H1 (cell line): ENCODE measurements around the gene FGD5.

Experiments
- CEBPB ChIP-seq: IDR thresholded peaks from 2 replicates; pipeline ENCODE4 v1.6.1; 2012; ENCODE audit warnings: low read depth, low read length
- EZH2 ChIP-seq: fragments of 200-600 bp; sonication (generic); IDR thresholded peaks from 2 replicates; pipeline ENCODE4 v1.7.1; 2012; ENCODE audit warnings: low read depth, mild to moderate bottlenecking, moderate library complexity, low read length, inconsistent platforms; ENCODE audit not compliant: severe bottlenecking
- JUND ChIP-seq: IDR thresholded peaks from 2 replicates; pipeline ENCODE4 v1.6.1; 2011; ENCODE audit warnings: mild to moderate bottlenecking, improper control_type of control experiment, low read length
- POLR2A ChIP-seq, 2 experiments: IDR thresholded peaks; 1 replicate in 1 of 2; 2 replicates in 1 of 2; pipeline ENCODE4 v1.6.1; 2011; ENCODE audit warnings: low read depth in 2 of 2, low read length in 2 of 2, mild to moderate bottlenecking in 2 of 2; ENCODE audit errors: control extremely low read depth in 1 of 2
- POLR2AphosphoS5 ChIP-seq: IDR thresholded peaks from 2 replicates; pipeline ENCODE4 v1.6.1; 2011; ENCODE audit warnings: low read depth, low read length
- RFX5 ChIP-seq: IDR thresholded peaks from 2 replicates; pipeline ENCODE4 v1.6.1; 2011; ENCODE audit warnings: low read depth, low read length, improper control_type of control experiment, borderline replicate concordance
- SIN3A ChIP-seq, 2 experiments: IDR thresholded peaks in 1 of 2; conservative IDR thresholded peaks in 1 of 2; 2 replicates each; pipeline ENCODE4 v1.6.1; 2011 to 2012; ENCODE audit warnings: low read length in 2 of 2, improper control_type of control experiment in 1 of 2, low read depth in 1 of 2, mild to moderate bottlenecking in 1 of 2
- SP1 ChIP-seq: IDR thresholded peaks from 2 replicates; pipeline ENCODE4 v1.6.1; 2011; ENCODE audit warnings: low read depth, low read length
- TF ChIP-seq, protein P1 (sequence below): IDR thresholded peaks from 2 replicates; pipeline ENCODE4 v1.6.1; 2011; ENCODE audit warnings: low read length, improper control_type of control experiment
- TF ChIP-seq, protein P2 (sequence below), 3 experiments: IDR thresholded peaks; 1 replicate in 2 of 3; 2 replicates in 1 of 3; pipeline versions ENCODE4 v1.5.1 to v1.6.1; 2011; ENCODE audit warnings: low read length in 3 of 3, mild to moderate bottlenecking in 3 of 3, inconsistent platforms in 2 of 3, low read depth in 1 of 3, moderate library complexity in 1 of 3; ENCODE audit not compliant: insufficient read depth in 1 of 3; ENCODE audit errors: control extremely low read depth in 1 of 3

DNA sequence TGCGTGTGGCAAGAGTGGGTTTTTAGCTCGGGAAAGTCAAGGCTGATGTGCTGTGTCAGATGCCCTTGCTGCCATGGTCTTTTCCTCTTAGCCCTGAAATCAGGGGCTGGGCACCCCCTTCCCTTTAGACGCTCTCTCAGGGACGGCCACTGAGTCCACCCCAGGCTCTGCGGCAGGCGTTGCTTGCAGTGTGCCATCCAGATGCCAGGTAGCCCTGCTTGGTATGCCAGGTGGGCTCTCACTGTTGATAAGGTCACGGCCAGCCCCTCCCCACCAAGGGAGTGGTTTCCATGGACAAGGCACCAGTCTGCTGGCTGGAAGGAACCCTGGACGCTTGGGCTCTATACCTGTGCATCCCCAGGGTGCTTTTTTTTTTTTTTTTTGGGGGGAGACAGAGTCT, 24.6 kb downstream of the FGD5 start:
- no peak for TF ChIP-seq POLR2AphosphoS5
- TF ChIP-seq SP1, result no peak
- no peak for TF ChIP-seq RFX5
- TF ChIP-seq, protein P1, sequence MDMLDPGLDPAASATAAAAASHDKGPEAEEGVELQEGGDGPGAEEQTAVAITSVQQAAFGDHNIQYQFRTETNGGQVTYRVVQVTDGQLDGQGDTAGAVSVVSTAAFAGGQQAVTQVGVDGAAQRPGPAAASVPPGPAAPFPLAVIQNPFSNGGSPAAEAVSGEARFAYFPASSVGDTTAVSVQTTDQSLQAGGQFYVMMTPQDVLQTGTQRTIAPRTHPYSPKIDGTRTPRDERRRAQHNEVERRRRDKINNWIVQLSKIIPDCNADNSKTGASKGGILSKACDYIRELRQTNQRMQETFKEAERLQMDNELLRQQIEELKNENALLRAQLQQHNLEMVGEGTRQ, result no peak
- TF ChIP-seq, protein P2, sequence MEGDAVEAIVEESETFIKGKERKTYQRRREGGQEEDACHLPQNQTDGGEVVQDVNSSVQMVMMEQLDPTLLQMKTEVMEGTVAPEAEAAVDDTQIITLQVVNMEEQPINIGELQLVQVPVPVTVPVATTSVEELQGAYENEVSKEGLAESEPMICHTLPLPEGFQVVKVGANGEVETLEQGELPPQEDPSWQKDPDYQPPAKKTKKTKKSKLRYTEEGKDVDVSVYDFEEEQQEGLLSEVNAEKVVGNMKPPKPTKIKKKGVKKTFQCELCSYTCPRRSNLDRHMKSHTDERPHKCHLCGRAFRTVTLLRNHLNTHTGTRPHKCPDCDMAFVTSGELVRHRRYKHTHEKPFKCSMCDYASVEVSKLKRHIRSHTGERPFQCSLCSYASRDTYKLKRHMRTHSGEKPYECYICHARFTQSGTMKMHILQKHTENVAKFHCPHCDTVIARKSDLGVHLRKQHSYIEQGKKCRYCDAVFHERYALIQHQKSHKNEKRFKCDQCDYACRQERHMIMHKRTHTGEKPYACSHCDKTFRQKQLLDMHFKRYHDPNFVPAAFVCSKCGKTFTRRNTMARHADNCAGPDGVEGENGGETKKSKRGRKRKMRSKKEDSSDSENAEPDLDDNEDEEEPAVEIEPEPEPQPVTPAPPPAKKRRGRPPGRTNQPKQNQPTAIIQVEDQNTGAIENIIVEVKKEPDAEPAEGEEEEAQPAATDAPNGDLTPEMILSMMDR (IDR thresholded peaks at IDR 0.05; ENCODE audit: control extremely low read depth in 1 of 3, insufficient read depth in 1 of 3, low read depth in 1 of 3, low read length in 3 of 3), result no peak
- TF ChIP-seq SIN3A (conservative IDR thresholded peaks at IDR 0.05 in 1 of 2, IDR thresholded peaks at IDR 0.05 in 1 of 2; ENCODE audit: low read depth in 1 of 2, low read length in 2 of 2), result no peak
- TF ChIP-seq POLR2A (IDR thresholded peaks at IDR 0.05; ENCODE audit: control extremely low read depth in 1 of 2, low read depth in 2 of 2, low read length in 2 of 2), result no peak
- no peak for TF ChIP-seq JUND
- no peak for TF ChIP-seq EZH2
- no peak for TF ChIP-seq CEBPB
